Esophagus muscularis mucosa (tissue), 4 donors: Measurements from ENCODE around the gene PRKCE. TPM values are rescaled to one million over a fixed set of nuclear protein-coding genes. Genes with fewer than 3 reads are reported as not detected.

Source experiments
- DNase-seq: peaks from one replicate; pipeline ENCODE4 v3.0.0-alpha.2; 2017; ENCODE audit errors: extremely low spot score
- H3K27ac ChIP-seq, 4 donors: fragments of 200-600 bp; sonication (generic); replicated peaks in 1 of 4; 1 replicate in 3 of 4; 2 replicates in 1 of 4; pipeline ENCODE4 v1.5.1; 2016 to 2019; ENCODE audit warnings: mild to moderate bottlenecking in 1 of 4
- H3K27me3 ChIP-seq, 4 donors: fragments of 200-600 bp; sonication (generic); one replicate each; pipeline versions ENCODE4 v1.5.1 to v1.6.0; 2016 to 2019
- H3K36me3 ChIP-seq, 4 donors: fragments of 200-600 bp; sonication (generic); one replicate each; pipeline ENCODE4 v1.5.1; 2016 to 2019
- H3K4me1 ChIP-seq, 4 donors: fragments of 200-600 bp; sonication (generic); one replicate each; pipeline ENCODE4 v1.5.1; 2016 to 2019
- H3K4me3 ChIP-seq, 4 donors: fragments of 200-600 bp; sonication (generic); 1 replicate in 2 of 4; 2 replicates in 2 of 4; pipeline ENCODE4 v1.5.1; 2016 to 2019; ENCODE audit warnings: mild to moderate bottlenecking in 4 of 4, moderate library complexity in 1 of 4
- H3K9me3 ChIP-seq, 4 donors: fragments of 200-600 bp; sonication (generic); 1 replicate in 3 of 4; 2 replicates in 1 of 4; pipeline ENCODE4 v1.5.1; 2016 to 2019
- EP300 ChIP-seq: sonication (generic); formaldehyde crosslinking; IDR thresholded peaks from one replicate; pipeline ENCODE4 v1.6.1; 2017; ENCODE audit warnings: antibody characterized with exemption
- POLR2A ChIP-seq: fragments of 450-650 bp; IDR thresholded peaks from one replicate; pipeline ENCODE4 v1.6.1; 2017; ENCODE audit warnings: antibody characterized with exemption, moderate library complexity, mild to moderate bottlenecking, low read depth
- POLR2AphosphoS5 ChIP-seq, 2 donors: sonication (generic); formaldehyde crosslinking; IDR thresholded peaks; one replicate each; pipeline ENCODE4 v1.6.1; 2017; ENCODE audit warnings: antibody characterized with exemption in 2 of 2
- WGBS: methylation state at CpG from one replicate; pipeline ENCODE4 v1.1.5; 2018; 5-methylcytosine and 5-hydroxymethylcytosine counted together
- intact Hi-C: fragments of 100-400 bp; cut with DNase I; formaldehyde crosslinking; loops from one replicate; pipeline ENCODE4 v1.15.1; 2023
- total RNA-seq, 4 donors: library from RNA; depleted of rRNA; stranded (reverse); fragments of >200 nt; gene quantifications; one replicate each; pipeline versions ENCODE4 v1.1.0 to v1.2.1, GENCODE V29; 2016
- TF ChIP-seq, protein P1 (sequence below), 3 experiments: fragments of 200-600 bp in 2 of 3; fragments of 450-650 bp in 1 of 3; sonication (generic) in 2 of 3; IDR thresholded peaks; one replicate each; pipeline ENCODE4 v1.5.1; 2017 to 2019; ENCODE audit warnings: antibody characterized with exemption in 3 of 3, mild to moderate bottlenecking in 2 of 3, moderate library complexity in 1 of 3

Gene PRKCE
- total RNA-seq, 4 donors from 2014 or later, result 11.6 to 21.1 (median 13.0) TPM

DNA sequence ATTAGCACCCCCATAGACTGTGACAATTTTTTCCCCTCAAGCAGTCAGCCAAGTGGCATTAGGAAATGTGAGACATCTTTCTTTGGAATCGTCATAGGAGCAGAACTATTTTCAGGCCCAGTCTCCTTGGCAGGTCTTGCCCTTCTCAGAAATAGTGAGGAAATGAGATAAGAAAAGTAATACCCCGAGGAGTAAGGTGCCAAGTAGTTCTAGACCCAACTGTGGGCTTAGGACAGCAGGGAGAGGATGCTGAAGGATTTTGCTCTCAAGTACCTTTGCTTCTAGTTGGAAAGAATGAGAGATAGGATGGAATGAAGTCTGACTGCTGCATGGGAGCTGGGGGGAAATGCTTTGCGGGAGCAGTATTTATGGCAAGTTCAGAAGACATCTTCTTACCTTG is 31.8 kb downstream of the PRKCE start:
- Histone ChIP-seq H3K4me3 (no peak overlapping the region), H3K36me3 (no peaks in the 10 kb centered on the region), H3K27ac (no peak overlapping the region), H3K27me3 (no peaks in the 10 kb centered on the region), H3K4me1 (peaks cover 10 to 36% (median 27%) of the 10 kb centered on the region in 4 donors), H3K9me3 (no peaks in the 10 kb centered on the region)
- TF ChIP-seq POLR2AphosphoS5 (IDR thresholded peaks at IDR 0.05) (no peak), POLR2A (no peak), EP300 (no peak)
- TF ChIP-seq, protein P1, sequence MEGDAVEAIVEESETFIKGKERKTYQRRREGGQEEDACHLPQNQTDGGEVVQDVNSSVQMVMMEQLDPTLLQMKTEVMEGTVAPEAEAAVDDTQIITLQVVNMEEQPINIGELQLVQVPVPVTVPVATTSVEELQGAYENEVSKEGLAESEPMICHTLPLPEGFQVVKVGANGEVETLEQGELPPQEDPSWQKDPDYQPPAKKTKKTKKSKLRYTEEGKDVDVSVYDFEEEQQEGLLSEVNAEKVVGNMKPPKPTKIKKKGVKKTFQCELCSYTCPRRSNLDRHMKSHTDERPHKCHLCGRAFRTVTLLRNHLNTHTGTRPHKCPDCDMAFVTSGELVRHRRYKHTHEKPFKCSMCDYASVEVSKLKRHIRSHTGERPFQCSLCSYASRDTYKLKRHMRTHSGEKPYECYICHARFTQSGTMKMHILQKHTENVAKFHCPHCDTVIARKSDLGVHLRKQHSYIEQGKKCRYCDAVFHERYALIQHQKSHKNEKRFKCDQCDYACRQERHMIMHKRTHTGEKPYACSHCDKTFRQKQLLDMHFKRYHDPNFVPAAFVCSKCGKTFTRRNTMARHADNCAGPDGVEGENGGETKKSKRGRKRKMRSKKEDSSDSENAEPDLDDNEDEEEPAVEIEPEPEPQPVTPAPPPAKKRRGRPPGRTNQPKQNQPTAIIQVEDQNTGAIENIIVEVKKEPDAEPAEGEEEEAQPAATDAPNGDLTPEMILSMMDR (IDR thresholded peaks at IDR 0.05), result no peak
- no peak for DNase-seq
- WGBS, result 60% methylated on average over 3 of the region's 3 CpGs
- intact Hi-C loops, result no loop called here

DNA sequence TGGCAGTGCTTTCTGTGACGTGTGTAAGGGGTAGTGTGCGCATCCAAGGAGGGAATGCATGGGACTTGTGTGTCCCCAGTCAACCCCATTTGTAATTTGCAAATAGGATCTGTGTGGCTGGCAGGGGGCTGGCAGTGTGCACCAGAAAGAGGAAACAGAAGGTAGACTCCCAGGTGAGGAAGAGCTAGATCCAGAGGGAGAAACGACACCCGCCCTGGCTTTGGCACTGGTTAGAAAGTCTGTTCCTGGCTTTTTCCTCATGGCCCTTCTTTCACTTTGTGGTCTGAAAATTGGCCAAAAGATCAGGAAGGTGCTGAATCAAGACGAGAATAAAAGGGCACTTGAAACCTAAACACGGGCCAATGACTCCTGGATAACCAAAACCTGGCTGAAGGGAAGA is 33.3 kb downstream of the PRKCE start:
- DNase-seq, result no peak
- Histone ChIP-seq H3K27me3 (no peaks in the 10 kb centered on the region), H3K4me3 (no peak overlapping the region), H3K9me3 (no peaks in the 10 kb centered on the region), H3K27ac (no peak overlapping the region), H3K36me3 (no peaks in the 10 kb centered on the region), H3K4me1 (peaks cover 13 to 34% (median 26%) of the 10 kb centered on the region in 4 donors)
- no peak for TF ChIP-seq POLR2AphosphoS5 (IDR thresholded peaks at IDR 0.05)
- TF ChIP-seq, protein P1 (IDR thresholded peaks at IDR 0.05), result no peak
- no peak for TF ChIP-seq EP300
- TF ChIP-seq POLR2A, result no peak
- intact Hi-C loops, result no loop called here
- WGBS, result 84% methylated on average over 6 of the region's 6 CpGs

DNA sequence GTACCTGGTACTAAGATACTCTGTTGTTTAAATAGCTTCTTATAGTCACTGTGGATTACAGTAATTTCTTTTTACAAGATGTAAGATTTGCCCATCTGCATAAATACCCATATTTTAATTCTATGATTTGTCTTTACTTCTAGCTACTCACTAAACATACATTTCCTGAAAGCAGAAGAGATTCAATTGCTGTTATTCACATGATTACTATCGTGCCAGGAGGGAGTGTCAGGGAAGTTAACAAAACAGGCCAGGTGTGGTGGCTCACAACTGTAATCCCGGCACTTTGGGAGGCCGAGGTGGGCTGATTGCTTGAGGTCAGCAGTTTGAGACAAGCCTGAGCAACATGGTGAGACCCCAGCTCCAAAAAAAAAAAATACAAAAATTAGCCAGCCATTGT is 33.8 kb downstream of the PRKCE start:
- DNase-seq, result no peak
- 86% methylated on average over 3 of the region's 3 CpGs for WGBS
- Histone ChIP-seq H3K27ac (no peak overlapping the region), H3K27me3 (no peaks in the 10 kb centered on the region), H3K4me1 (peaks cover 18 to 35% (median 28%) of the 10 kb centered on the region in 4 donors), H3K4me3 (no peak overlapping the region), H3K9me3 (no peaks in the 10 kb centered on the region), H3K36me3 (no peaks in the 10 kb centered on the region)
- intact Hi-C loops, result no loop called here
- TF ChIP-seq POLR2A (no peak), EP300 (no peak), POLR2AphosphoS5 (IDR thresholded peaks at IDR 0.05) (no peak)
- TF ChIP-seq, protein P1 (IDR thresholded peaks at IDR 0.05), result no peak

DNA sequence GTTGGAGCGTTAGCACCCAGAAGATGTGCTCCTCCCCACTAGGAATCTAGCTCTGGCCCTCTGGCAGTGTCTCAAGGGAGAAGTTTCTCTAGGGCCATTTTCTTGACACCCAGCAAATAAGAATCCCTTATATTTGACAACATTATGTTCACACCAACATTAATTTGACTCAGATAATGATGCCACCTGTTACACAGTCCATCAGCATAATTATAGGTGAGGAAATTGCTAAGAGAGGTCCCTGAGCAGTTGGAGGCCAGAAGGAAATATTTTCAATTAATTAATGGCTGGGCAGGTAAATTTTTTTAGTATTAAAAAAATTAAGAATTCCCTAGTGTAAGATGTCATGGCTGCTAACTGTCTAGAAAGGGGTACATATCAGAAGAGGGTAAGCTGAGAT is 36.5 kb downstream of the PRKCE start:
- no peak for TF ChIP-seq POLR2A
- TF ChIP-seq, protein P1 (IDR thresholded peaks at IDR 0.05), result no peak
- TF ChIP-seq POLR2AphosphoS5 (IDR thresholded peaks at IDR 0.05), result no peak
- no peak for TF ChIP-seq EP300
- intact Hi-C loops, result no loop called here
- Histone ChIP-seq H3K36me3 (no peaks in the 10 kb centered on the region), H3K27ac (no peak overlapping the region), H3K27me3 (no peaks in the 10 kb centered on the region), H3K9me3 (no peaks in the 10 kb centered on the region), H3K4me3 (no peak overlapping the region), H3K4me1 (peaks cover 18 to 48% (median 28%) of the 10 kb centered on the region in 4 donors)
- no peak for DNase-seq
- WGBS, result 93% methylated on average over 1 of the region's 1 CpG
